ENCODE results near the gene CCND1. TPM values are rescaled to one million over a fixed set of nuclear protein-coding genes. Genes with fewer than 3 reads are reported as not detected.

CCND1 gene
- total and polyA plus RNA-seq, 10 of the 15 experiments (the other 5 are each of a cell fraction or from before 2014, with no cell fraction given): 0.09 to 6.6 (median 0.59) TPM; not detected in 2

DNA sequence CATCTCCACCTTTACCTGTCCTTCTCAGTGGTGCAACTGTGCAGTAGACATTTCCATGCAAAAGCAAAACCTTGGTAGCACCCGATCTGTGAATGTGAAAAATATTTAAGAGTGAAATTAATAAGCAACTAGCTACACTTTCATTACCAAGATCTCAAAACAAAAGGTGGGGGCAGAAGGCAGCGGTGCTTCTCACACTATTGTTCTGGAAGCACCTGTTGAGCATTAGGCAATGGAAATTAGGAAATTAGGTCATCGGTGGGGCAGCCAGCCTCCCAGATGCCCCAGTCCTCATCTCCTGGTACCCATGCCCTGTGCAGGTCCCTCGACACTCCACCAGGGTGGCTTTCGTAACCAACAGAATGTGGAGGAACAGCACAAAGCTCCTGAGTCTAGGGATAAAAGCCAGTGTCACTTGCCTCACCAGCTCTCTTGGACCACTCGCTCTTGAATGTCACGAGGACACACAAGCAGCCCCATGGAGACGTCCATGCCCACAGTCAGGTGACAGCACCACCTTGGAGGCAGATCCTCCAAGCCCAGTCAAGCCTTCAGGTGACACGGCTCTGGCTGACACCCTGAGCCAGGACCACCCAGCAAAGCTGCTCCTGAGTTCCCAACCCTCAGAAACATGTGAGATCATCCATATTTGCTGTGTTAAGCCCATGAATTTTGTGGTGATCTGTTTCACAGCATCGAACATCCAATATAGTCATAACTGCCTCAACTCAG is 30.9 kb downstream of the CCND1 start (continued):
- TF ChIP-seq JUND (IDR thresholded peaks at IDR 0.05; ENCODE audit: low read depth, low read length) (no peak), POLR2A (IDR thresholded peaks at IDR 0.05; ENCODE audit: low read depth, low read length) (no peak)

DNA sequence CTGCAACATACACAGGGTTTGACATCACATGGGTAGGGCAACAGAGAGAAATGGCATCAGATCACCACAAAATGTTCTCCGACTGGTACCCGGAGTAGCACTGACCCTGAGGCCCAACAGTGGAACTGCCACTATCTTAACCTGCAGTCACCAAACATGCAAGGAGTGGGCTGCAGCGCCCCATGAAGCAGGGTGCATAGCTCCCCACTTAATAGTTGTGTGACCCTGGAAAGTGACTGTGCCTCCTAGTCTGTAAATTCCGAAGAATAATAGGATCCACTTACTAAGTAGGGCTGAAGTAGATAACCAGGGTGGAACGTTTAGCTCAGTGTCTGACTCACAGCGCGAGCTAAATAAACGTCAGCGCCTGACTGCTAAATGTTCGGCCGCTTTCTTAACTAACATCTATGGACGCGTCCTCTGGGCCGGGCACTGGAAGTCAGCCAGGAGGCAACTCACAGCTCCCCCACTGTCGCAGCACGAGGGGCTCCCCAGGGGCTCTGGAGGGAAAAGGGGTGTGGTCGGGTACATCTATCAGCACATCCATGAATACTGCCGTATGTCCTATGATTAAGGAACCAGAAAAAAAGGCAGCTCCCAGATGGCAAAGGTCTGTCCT is 33.4 kb downstream of the CCND1 start:
- POLR2A ChIA-PET: no interaction called here
- H3K4me2 ChIP-seq (ENCODE audit: control insufficient read depth, insufficient read depth): peak overlapping the region; percentile 73
- in situ Hi-C loops (cut with MboI) (no loop called here), intact Hi-C loops (cut with micrococcal nuclease; ENCODE audit: unreplicated experiment) (loop anchor here (5.0 kb wide), 1 partner anchor 572 kb away; no protein-coding TSS in a partner anchor)
- no peak for FAIRE-seq
- TF ChIP-seq IKZF1 (conservative IDR thresholded peaks at IDR 0.05) (no peak), LARP7 (IDR thresholded peaks at IDR 0.05) (no peak), SPI1 (IDR thresholded peaks at IDR 0.05; ENCODE audit: borderline replicate concordance, insufficient read depth, low read depth, low read length) (no peak), RBBP5 (conservative IDR thresholded peaks at IDR 0.05) (no peak), JUNB (IDR thresholded peaks at IDR 0.05) (no peak), ZZZ3 (IDR thresholded peaks at IDR 0.05; ENCODE audit: control insufficient read depth, insufficient read length, low read depth) (no peak), ZNF207 (IDR thresholded peaks at IDR 0.05; ENCODE audit: borderline replicate concordance) (no peak), TAF1 (IDR thresholded peaks at IDR 0.05; ENCODE audit: borderline replicate concordance, low read depth, low read length) (no peak)
- TF ChIP-seq, protein P1, sequence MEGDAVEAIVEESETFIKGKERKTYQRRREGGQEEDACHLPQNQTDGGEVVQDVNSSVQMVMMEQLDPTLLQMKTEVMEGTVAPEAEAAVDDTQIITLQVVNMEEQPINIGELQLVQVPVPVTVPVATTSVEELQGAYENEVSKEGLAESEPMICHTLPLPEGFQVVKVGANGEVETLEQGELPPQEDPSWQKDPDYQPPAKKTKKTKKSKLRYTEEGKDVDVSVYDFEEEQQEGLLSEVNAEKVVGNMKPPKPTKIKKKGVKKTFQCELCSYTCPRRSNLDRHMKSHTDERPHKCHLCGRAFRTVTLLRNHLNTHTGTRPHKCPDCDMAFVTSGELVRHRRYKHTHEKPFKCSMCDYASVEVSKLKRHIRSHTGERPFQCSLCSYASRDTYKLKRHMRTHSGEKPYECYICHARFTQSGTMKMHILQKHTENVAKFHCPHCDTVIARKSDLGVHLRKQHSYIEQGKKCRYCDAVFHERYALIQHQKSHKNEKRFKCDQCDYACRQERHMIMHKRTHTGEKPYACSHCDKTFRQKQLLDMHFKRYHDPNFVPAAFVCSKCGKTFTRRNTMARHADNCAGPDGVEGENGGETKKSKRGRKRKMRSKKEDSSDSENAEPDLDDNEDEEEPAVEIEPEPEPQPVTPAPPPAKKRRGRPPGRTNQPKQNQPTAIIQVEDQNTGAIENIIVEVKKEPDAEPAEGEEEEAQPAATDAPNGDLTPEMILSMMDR (IDR thresholded peaks at IDR 0.05 in 2 of 3, conservative IDR thresholded peaks at IDR 0.05 in 1 of 3; ENCODE audit: control insufficient read depth in 2 of 3, extremely low read depth in 1 of 3, insufficient read depth in 1 of 3, low read depth in 3 of 3, low read length in 3 of 3): no peak
- TF ChIP-seq, protein P2, sequence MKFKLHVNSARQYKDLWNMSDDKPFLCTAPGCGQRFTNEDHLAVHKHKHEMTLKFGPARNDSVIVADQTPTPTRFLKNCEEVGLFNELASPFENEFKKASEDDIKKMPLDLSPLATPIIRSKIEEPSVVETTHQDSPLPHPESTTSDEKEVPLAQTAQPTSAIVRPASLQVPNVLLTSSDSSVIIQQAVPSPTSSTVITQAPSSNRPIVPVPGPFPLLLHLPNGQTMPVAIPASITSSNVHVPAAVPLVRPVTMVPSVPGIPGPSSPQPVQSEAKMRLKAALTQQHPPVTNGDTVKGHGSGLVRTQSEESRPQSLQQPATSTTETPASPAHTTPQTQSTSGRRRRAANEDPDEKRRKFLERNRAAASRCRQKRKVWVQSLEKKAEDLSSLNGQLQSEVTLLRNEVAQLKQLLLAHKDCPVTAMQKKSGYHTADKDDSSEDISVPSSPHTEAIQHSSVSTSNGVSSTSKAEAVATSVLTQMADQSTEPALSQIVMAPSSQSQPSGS (IDR thresholded peaks at IDR 0.05; ENCODE audit: low read length): no peak
- CTCF ChIA-PET: interaction anchor here (0.6 to 1.7 kb wide), 3 partner anchors 10 to 1210 kb away, joined by 3 to 9 read pairs (median 4); no protein-coding TSS in a partner anchor
- ATAC-seq: peak; percentile 10
- no peak for DNase-seq (ENCODE audit: low read depth, low spot score)
- RAD21 ChIA-PET (ENCODE audit: unreplicated experiment): no interaction called here
- no peaks in the 10 kb centered on the region; the same call in 1 of the 2 replicates for H3K4me1 ChIP-seq (ENCODE audit: control insufficient read depth, insufficient read depth, low read length)
- H3K27ac ChIP-seq (ENCODE audit: control insufficient read depth, insufficient read depth): peak overlapping the region; percentile 74
- peak overlapping the region; percentile 95 for H3K9ac ChIP-seq (ENCODE audit: control insufficient read depth, insufficient read depth, low read length)
- H3K36me3 ChIP-seq (ENCODE audit: control insufficient read depth in 2 of 2, insufficient read depth in 2 of 2, low read length in 1 of 2): peaks cover 4 to 6% of the 10 kb centered on the region in 2 experiments; a peak in 3 of 4 replicates
- SMC1A ChIA-PET (ENCODE audit: uncharacterized antibody, unreplicated experiment): no interaction called here
- 11% methylated on average over 18 of the region's 18 CpGs for WGBS (ENCODE audit: insufficient coverage, insufficient replicate concordance, low lambda C conversion rate, missing lambda C conversion rate)
- no peaks in the 10 kb centered on the region for H3K9me3 ChIP-seq (replicated peaks; ENCODE audit: control insufficient read depth, insufficient read depth, low read length)
- no peaks in the 10 kb centered on the region for H3K27me3 ChIP-seq (replicated peaks in 1 of 2; ENCODE audit: control insufficient read depth in 2 of 2, insufficient read depth in 2 of 2, low read length in 1 of 2)
- BruUV-seq (replicated peaks): TSS peak; percentile 58
- H3K79me2 ChIP-seq (ENCODE audit: control insufficient read depth, insufficient read depth, low read length): peaks cover 16% of the 10 kb centered on the region
- no peaks in the 10 kb centered on the region for H4K20me1 ChIP-seq (ENCODE audit: control insufficient read depth, insufficient read depth)
- peak overlapping the region; percentile 86 for H3K4me3 ChIP-seq
- H2AFZ ChIP-seq (ENCODE audit: control insufficient read depth, low read depth, low read length): peak overlapping the region; percentile 15
